DND-41 (cell line): Measurements from ENCODE around the gene FBXL14.

Source experiments
- ATAC-seq: fragments of 200-7000 bp; cut with Tn5 transposase; 3 replicates; pipeline ENCODE4 v1.9.1; 2021; ENCODE audit warnings: low read depth; ENCODE audit not compliant: insufficient read depth
- DNase-seq: peaks from one replicate; pipeline ENCODE4 v3.0.0-alpha.2; 2020
- H2AFZ ChIP-seq: 2 replicates; pipeline ENCODE4 v1.6.0; 2012; ENCODE audit warnings: low read depth, low read length
- H3K27ac ChIP-seq: 2 replicates; pipeline ENCODE4 v1.5.1; 2012; ENCODE audit warnings: low read length, inconsistent platforms
- H3K27me3 ChIP-seq: fragments of 200-600 bp; sonication (generic); 2 replicates; pipeline ENCODE4 v1.6.0; 2012; ENCODE audit warnings: low read length, mild to moderate bottlenecking, inconsistent platforms; ENCODE audit not compliant: insufficient read depth, poor library complexity
- H3K36me3 ChIP-seq: 2 replicates; pipeline ENCODE4 v1.5.1; 2012; ENCODE audit warnings: low read length, inconsistent platforms; ENCODE audit not compliant: insufficient read depth
- H3K4me1 ChIP-seq: 2 replicates; pipeline ENCODE4 v1.5.1; 2012; ENCODE audit warnings: mild to moderate bottlenecking, low read length; ENCODE audit not compliant: insufficient read depth
- H3K4me2 ChIP-seq: 2 replicates; pipeline ENCODE4 v1.6.0; 2012; ENCODE audit warnings: mild to moderate bottlenecking, moderate library complexity, low read length, inconsistent platforms; ENCODE audit not compliant: insufficient read depth
- H3K4me3 ChIP-seq, 2 experiments: fragments of 200-600 bp in 1 of 2; shearing (Covaris generic) in 1 of 2; 2 replicates each; pipeline ENCODE4 v1.5.1; 2012 to 2016; ENCODE audit warnings: inconsistent platforms in 2 of 2, low read length in 2 of 2, mild to moderate bottlenecking in 2 of 2, low read depth in 1 of 2, moderate library complexity in 1 of 2
- H3K79me2 ChIP-seq: 2 replicates; pipeline ENCODE4 v1.6.0; 2012; ENCODE audit warnings: low read length, inconsistent platforms; ENCODE audit not compliant: insufficient read depth
- H3K9ac ChIP-seq: 2 replicates; pipeline ENCODE4 v1.6.0; 2012; ENCODE audit warnings: low read depth, mild to moderate bottlenecking, inconsistent platforms, low read length, moderate library complexity
- H3K9me3 ChIP-seq: 2 replicates; pipeline ENCODE4 v1.5.1; 2012; ENCODE audit warnings: low read length, moderate library complexity, mild to moderate bottlenecking, inconsistent platforms; ENCODE audit not compliant: insufficient read depth, severe bottlenecking
- H4K20me1 ChIP-seq: 2 replicates; pipeline ENCODE4 v1.6.0; 2012; ENCODE audit warnings: low read length; ENCODE audit not compliant: insufficient read depth
- CTCF ChIP-seq: IDR thresholded peaks from 2 replicates; pipeline ENCODE4 v1.5.1; 2012; ENCODE audit warnings: borderline replicate concordance, low read length, moderate library complexity, mild to moderate bottlenecking; ENCODE audit not compliant: poor library complexity, severe bottlenecking; ENCODE audit errors: extremely low read depth
- EZH2 ChIP-seq: IDR thresholded peaks from 3 replicates; pipeline ENCODE4 v1.6.1; 2012; ENCODE audit warnings: borderline replicate concordance, low read depth, mild to moderate bottlenecking, moderate library complexity, low read length, inconsistent platforms; ENCODE audit not compliant: severe bottlenecking

FBXL14 gene

GRCh38 chr12:1628666-1629337, 34.4 kb upstream of the FBXL14 start, which contains the start of gene WNT5B:
WNT5B (plus strand) TSS chr12:1629231; CDS start chr12:1631355, 2,124 bp downstream.
- Histone ChIP-seq H2AFZ (no peak within 1 kb of the TSS), H3K36me3 (no peaks in the 10 kb centered on the region), H3K4me2 (peak within 1 kb of the TSS; percentile 63), H3K9ac (no peak within 1 kb of the TSS; the same call in 1 of the 2 replicates), H3K4me3 (peak within 1 kb of the TSS in 1 of 2 experiments; percentile 36; a peak in 2 of 4 replicates), H3K79me2 (no peaks in the 10 kb centered on the region), H3K27me3 (peaks cover 74% of the 10 kb centered on the region), H3K9me3 (no peaks in the 10 kb centered on the region), H4K20me1 (peaks cover 14% of the 10 kb centered on the region; the same call in 1 of the 2 replicates), H3K27ac (no peak within 1 kb of the TSS), H3K4me1 (peaks cover 18% of the 10 kb centered on the region)
- DNase-seq (no peak), ATAC-seq (no peak)
- TF ChIP-seq CTCF (no peak), EZH2 (no peak)

- Histone ChIP-seq H3K4me1 (no peaks in the 10 kb centered on the region), H3K36me3 (no peaks in the 10 kb centered on the region), H3K4me3 (no peak overlapping the region), H2AFZ (no peak overlapping the region), H4K20me1 (no peaks in the 10 kb centered on the region), H3K4me2 (no peak overlapping the region), H3K27ac (no peak overlapping the region), H3K9ac (no peak overlapping the region), H3K9me3 (no peaks in the 10 kb centered on the region), H3K79me2 (no peaks in the 10 kb centered on the region), H3K27me3 (peaks cover 12% of the 10 kb centered on the region)
- ATAC-seq (no peak), DNase-seq (no peak)
- no peak for TF ChIP-seq EZH2
- TF ChIP-seq CTCF: no peak
Observed at GRCh38 chr12:1622406-1622805, 28.0 kb upstream of the FBXL14 start.

- H2AFZ ChIP-seq: no peak overlapping the region
- no peaks in the 10 kb centered on the region for H3K36me3 ChIP-seq
- no peak overlapping the region for H3K4me3 ChIP-seq
- no peaks in the 10 kb centered on the region for H4K20me1 ChIP-seq
- H3K4me1 ChIP-seq: no peaks in the 10 kb centered on the region
- no peak overlapping the region for H3K27ac ChIP-seq
- H3K27me3 ChIP-seq: peaks cover 11% of the 10 kb centered on the region
- H3K4me2 ChIP-seq: no peak overlapping the region
- no peak for DNase-seq
- no peak overlapping the region for H3K9ac ChIP-seq
- TF ChIP-seq EZH2: no peak
- TF ChIP-seq CTCF: no peak
- H3K9me3 ChIP-seq: no peaks in the 10 kb centered on the region
- no peak for ATAC-seq
- no peaks in the 10 kb centered on the region for H3K79me2 ChIP-seq
Observed at GRCh38 chr12:1620092-1620491, 25.7 kb upstream of the FBXL14 start.
